Esophagus squamous epithelium (tissue), 4 donors: ENCODE results near the gene ELMO1.

ENCODE experiments used
- CTCF ChIP-seq, 6 experiments: fragments of 450-650 bp in 4 of 6; fragments of 200-600 bp in 2 of 6; sonication (generic) in 2 of 6; IDR thresholded peaks; one replicate each; pipeline ENCODE4 v1.5.1; 2016 to 2019; ENCODE audit warnings: antibody characterized with exemption in 6 of 6, mild to moderate bottlenecking in 4 of 6, moderate library complexity in 4 of 6
- POLR2A ChIP-seq, 4 donors: fragments of 450-650 bp; IDR thresholded peaks; one replicate each; pipeline ENCODE4 v1.6.1; 2017; ENCODE audit warnings: antibody characterized with exemption in 4 of 4, mild to moderate bottlenecking in 4 of 4, moderate library complexity in 3 of 4

DNA sequence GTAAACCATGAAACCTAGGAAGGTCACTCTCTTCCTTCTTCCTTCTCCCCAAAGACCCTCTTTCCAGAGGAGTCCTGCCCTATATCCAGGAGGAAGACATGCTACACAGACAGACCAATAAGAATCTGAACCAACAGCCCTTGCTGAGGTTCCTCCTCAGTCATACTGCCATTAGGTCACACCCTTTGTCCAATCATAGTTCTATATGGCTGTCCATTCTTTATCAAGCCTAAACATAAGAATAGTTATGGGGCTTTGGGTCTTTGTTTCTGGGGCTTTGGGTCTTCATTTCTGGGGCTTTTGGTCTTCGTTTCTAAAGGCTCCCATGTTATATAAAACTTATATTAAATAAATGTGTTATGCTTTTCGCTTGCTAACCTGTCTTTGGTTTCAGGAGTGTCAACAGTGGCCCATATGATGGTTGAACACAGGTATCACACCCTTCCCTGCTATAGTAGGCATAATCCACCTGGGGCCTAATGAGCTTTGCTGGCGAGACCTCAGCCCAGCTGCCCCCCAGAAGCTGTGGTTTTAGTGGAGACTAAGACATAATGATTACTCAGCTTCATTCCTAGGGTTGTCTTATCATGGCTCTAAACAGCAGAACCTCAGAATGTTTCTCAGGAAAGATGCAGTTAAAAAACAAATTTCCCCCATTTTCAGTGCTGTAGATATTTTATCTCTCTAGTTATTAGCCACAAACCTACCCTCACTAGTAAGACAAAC lies 91.6 kb downstream of the ELMO1 start:
- TF ChIP-seq POLR2A (IDR thresholded peaks at IDR 0.05) (no peak), CTCF (IDR thresholded peaks at IDR 0.05) (no peak)
